ENCODE data around the gene HNRNPDL. TPM values are rescaled to one million over a fixed set of nuclear protein-coding genes. Genes with fewer than 3 reads are reported as not detected.

The HNRNPDL gene
- total and polyA plus RNA-seq, 2 of the 13 experiments (the other 11 are each of a cell fraction or from before 2014, with no cell fraction given), result 167 to 414 TPM

- no peak for TF ChIP-seq CCAR2 (optimal IDR thresholded peaks at IDR 0.05; ENCODE audit: low read depth, low read length)
- TF ChIP-seq ZNF841 (CRISPR knock-in tag; IDR thresholded peaks at IDR 0.05; ENCODE audit: borderline replicate concordance), result no peak
- TF ChIP-seq ARID5B (CRISPR knock-in tag; IDR thresholded peaks at IDR 0.05), result peak; percentile 68
- peak; percentile 51; the same call in 1 of the 2 replicates for TF ChIP-seq HNF4A (CRISPR knock-in tag; IDR thresholded peaks at IDR 0.05)
- no peak for TF ChIP-seq PCBP1 (IDR thresholded peaks at IDR 0.05; ENCODE audit: borderline replicate concordance, low read depth, low read length)
- peak; percentile 55; the same call in 1 of the 2 replicates for TF ChIP-seq HDAC1 (CRISPR knock-in tag; IDR thresholded peaks at IDR 0.05)
- TF ChIP-seq THYN1 (CRISPR knock-in tag; IDR thresholded peaks at IDR 0.05; ENCODE audit: borderline replicate concordance, low read depth), result no peak
- no peak for TF ChIP-seq RFX3 (CRISPR knock-in tag; IDR thresholded peaks at IDR 0.05)
- TF ChIP-seq ZKSCAN5 (CRISPR knock-in tag; IDR thresholded peaks at IDR 0.05), result no peak
- no peak for TF ChIP-seq TBP (CRISPR knock-in tag; IDR thresholded peaks at IDR 0.05)
- no peak for TF ChIP-seq SP140L (CRISPR knock-in tag; IDR thresholded peaks at IDR 0.05; ENCODE audit: borderline replicate concordance)
- no peak for TF ChIP-seq SMYD3 (CRISPR knock-in tag; IDR thresholded peaks at IDR 0.05)
- no peak for TF ChIP-seq ZNF788 (CRISPR knock-in tag; IDR thresholded peaks at IDR 0.05; ENCODE audit: borderline replicate concordance)
- TF ChIP-seq ZNF121 (CRISPR knock-in tag; IDR thresholded peaks at IDR 0.05), result no peak
- TF ChIP-seq ZNF879 (CRISPR knock-in tag; IDR thresholded peaks at IDR 0.05), result no peak
- no peak for TF ChIP-seq HOXD1 (CRISPR knock-in tag; IDR thresholded peaks at IDR 0.05)
- 0 out of 2 replicates have a peak, but pooled peaks have one; percentile 9 for TF ChIP-seq MNT (IDR thresholded peaks at IDR 0.05)
- no peak for TF ChIP-seq ATF7 (IDR thresholded peaks at IDR 0.05)
- no peak for TF ChIP-seq ATF7 (CRISPR knock-in tag; IDR thresholded peaks at IDR 0.05)
- TF ChIP-seq ATF2 (CRISPR knock-in tag; IDR thresholded peaks at IDR 0.05), result 0 out of 2 replicates have a peak, but pooled peaks have one; percentile 39
- TF ChIP-seq ZNF513 (CRISPR knock-in tag; conservative IDR thresholded peaks at IDR 0.05), result no peak
- TF ChIP-seq ZNF225 (CRISPR knock-in tag; IDR thresholded peaks at IDR 0.05), result no peak
- TF ChIP-seq CEBPB (IDR thresholded peaks at IDR 0.05; ENCODE audit: borderline replicate concordance, low read depth, low read length), result peak; percentile 77; the same call in 1 of the 2 replicates
- TF ChIP-seq MZF1 (CRISPR knock-in tag; IDR thresholded peaks at IDR 0.05; ENCODE audit: borderline replicate concordance), result no peak
- no peak for TF ChIP-seq DR1 (CRISPR knock-in tag; IDR thresholded peaks at IDR 0.05)
Observed at GRCh38 chr4:82434949-82435348, 4.7 kb upstream of the HNRNPDL start (continued).
